GM23248 (cell line): ENCODE measurements around the gene NAA25.

ENCODE experiments used
- EZH2 ChIP-seq: fragments of 200-600 bp; sonication (generic); IDR thresholded peaks from 2 replicates; pipeline ENCODE4 v1.6.1; 2018; ENCODE audit warnings: antibody characterized with exemption, mild to moderate bottlenecking; ENCODE audit not compliant: insufficient read depth, poor library complexity, severe bottlenecking
- EZH2phosphoT487 ChIP-seq: fragments of 200-600 bp; sonication (generic); IDR thresholded peaks from 2 replicates; pipeline ENCODE4 v1.6.1; 2018; ENCODE audit warnings: antibody characterized with exemption, moderate library complexity, mild to moderate bottlenecking, low read depth; ENCODE audit not compliant: insufficient read depth

- TF ChIP-seq EZH2 (no peak), EZH2phosphoT487 (no peak)
Measured at GRCh38 chr12:112049351-112049750, 59.2 kb downstream of the NAA25 start.
